Astrocyte (in vitro differentiated cells and primary cell): ENCODE data around the gene CISD2. TPM values are rescaled to one million over a fixed set of nuclear protein-coding genes. Genes with fewer than 3 reads are reported as not detected.
"Not testable (repeated sequence)": the region's sequence is repeated elsewhere in the genome, so short reads cannot be mapped to it uniquely, and the experiment has no call there.

Experiments used
- DNase-seq: peaks from one replicate; pipeline ENCODE4 v3.0.0-alpha.2; 2010; ENCODE audit warnings: low read depth
- FAIRE-seq: peaks from 2 replicates; lab custom pipeline; 2011; peaks lifted over from hg19 to GRCh38; lab: Jason Lieb, UNC
- H2AFZ ChIP-seq: 2 replicates; pipeline ENCODE4 v1.6.0; 2012; ENCODE audit warnings: low read depth, low read length, inconsistent platforms
- H3K27ac ChIP-seq: 2 replicates; pipeline ENCODE4 v1.5.1; 2011; ENCODE audit warnings: low read depth, low read length, inconsistent platforms
- H3K27me3 ChIP-seq: 2 replicates; pipeline ENCODE4 v1.6.0; 2011; ENCODE audit warnings: low read length, inconsistent platforms; ENCODE audit not compliant: insufficient read depth
- H3K36me3 ChIP-seq: 2 replicates; pipeline ENCODE4 v1.5.1; 2011; ENCODE audit warnings: low read length, inconsistent platforms; ENCODE audit not compliant: insufficient read depth
- H3K4me1 ChIP-seq: 2 replicates; pipeline ENCODE4 v1.5.1; 2011; ENCODE audit warnings: low read length, inconsistent platforms; ENCODE audit not compliant: insufficient read depth
- H3K4me2 ChIP-seq: 2 replicates; pipeline ENCODE4 v1.6.0; 2012; ENCODE audit warnings: low read length, inconsistent platforms
- H3K4me3 ChIP-seq: 2 replicates; pipeline ENCODE4 v1.5.1; 2011; ENCODE audit warnings: low read depth, mild to moderate bottlenecking, low read length, inconsistent platforms; ENCODE audit not compliant: insufficient read depth
- H3K79me2 ChIP-seq: 2 replicates; pipeline ENCODE4 v1.6.0; 2012; ENCODE audit warnings: mild to moderate bottlenecking, low read length, inconsistent platforms; ENCODE audit not compliant: insufficient read depth
- H3K9ac ChIP-seq: 2 replicates; pipeline ENCODE4 v1.6.0; 2012; ENCODE audit warnings: mild to moderate bottlenecking, low read length, inconsistent platforms
- H3K9me3 ChIP-seq: 2 replicates; pipeline ENCODE4 v1.5.1; 2012; ENCODE audit warnings: low read depth, mild to moderate bottlenecking, low read length, inconsistent platforms; ENCODE audit not compliant: insufficient read depth
- H4K20me1 ChIP-seq: 2 replicates; pipeline ENCODE4 v1.6.0; 2012; ENCODE audit warnings: low read length, inconsistent platforms; ENCODE audit not compliant: insufficient read depth
- H3K27ac Mint-ChIP-seq: one replicate; pipeline ENCODE4 v1.8.0; 2021; ENCODE audit warnings: mild to moderate bottlenecking, mixed read lengths; ENCODE audit not compliant: unreplicated experiment
- H3K27me3 Mint-ChIP-seq: one replicate; pipeline ENCODE4 v1.8.0; 2021; ENCODE audit warnings: low read depth, mixed read lengths; ENCODE audit not compliant: unreplicated experiment
- H3K36me3 Mint-ChIP-seq: one replicate; pipeline ENCODE4 v1.8.0; 2021; ENCODE audit warnings: low read depth, mixed read lengths; ENCODE audit not compliant: unreplicated experiment
- H3K4me1 Mint-ChIP-seq: one replicate; pipeline ENCODE4 v1.8.0; 2021; ENCODE audit warnings: low read depth, mixed read lengths; ENCODE audit not compliant: unreplicated experiment
- H3K4me3 Mint-ChIP-seq: one replicate; pipeline ENCODE4 v1.8.0; 2021; ENCODE audit warnings: mild to moderate bottlenecking, moderate library complexity, mixed read lengths; ENCODE audit not compliant: unreplicated experiment
- H3K9me3 Mint-ChIP-seq: one replicate; pipeline ENCODE4 v1.8.0; 2021; ENCODE audit warnings: mild to moderate bottlenecking, mixed read lengths; ENCODE audit not compliant: unreplicated experiment
- EZH2 ChIP-seq: IDR thresholded peaks from 2 replicates; pipeline ENCODE4 v1.6.1; 2012; ENCODE audit warnings: mild to moderate bottlenecking, low read length, inconsistent platforms; ENCODE audit not compliant: insufficient read depth
- total RNA-seq: library from RNA; stranded (reverse); gene quantifications from 2 replicates; pipeline ENCODE4 v1.2.1, GENCODE V29; 2021
- TF ChIP-seq, protein P1 (sequence below): IDR thresholded peaks from 2 replicates; pipeline ENCODE4 v1.5.1; 2011; ENCODE audit warnings: low read depth, mild to moderate bottlenecking, inconsistent platforms, low read length, moderate library complexity; ENCODE audit not compliant: insufficient read depth

The CISD2 gene
- total RNA-seq, 1 donor from 2014 or later: 31.0 TPM

DNA sequence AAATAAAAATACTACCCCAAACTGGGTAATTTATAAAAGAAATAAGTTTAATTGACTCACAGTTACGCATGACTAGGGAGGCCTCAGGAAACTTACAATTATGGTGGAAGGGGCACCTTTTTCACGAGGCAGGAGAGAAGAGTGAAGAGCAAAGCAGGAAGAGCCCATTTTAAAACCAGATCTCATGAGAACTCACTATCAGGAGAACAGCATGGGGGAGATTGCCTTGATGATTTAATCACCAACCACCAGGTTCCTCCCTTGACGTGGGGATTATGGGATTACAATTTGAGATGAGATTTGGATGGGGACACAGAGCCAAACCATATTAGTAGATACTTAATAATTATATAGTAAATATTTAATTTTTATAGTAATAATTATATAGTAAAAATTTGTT, 10.1 kb downstream of the CISD2 start:
- Histone ChIP-seq H3K4me1 (no peaks in the 10 kb centered on the region), H3K36me3 (peaks cover 2% of the 10 kb centered on the region), H3K27ac (peak overlapping the region; percentile 26), H3K9ac (no peak overlapping the region), H3K27me3 (no peaks in the 10 kb centered on the region), H2AFZ (no peak overlapping the region), H3K9me3 (peaks cover 6% of the 10 kb centered on the region), H4K20me1 (peaks cover 7% of the 10 kb centered on the region), H3K4me2 (no peak overlapping the region), H3K79me2 (peaks cover 10% of the 10 kb centered on the region), H3K4me3 (no peak overlapping the region)
- Mint-ChIP-seq H3K4me3 (no peak overlapping the region), H3K9me3 (peaks cover 8% of the 10 kb centered on the region), H3K27me3 (no peaks in the 10 kb centered on the region), H3K36me3 (peaks cover 19% of the 10 kb centered on the region), H3K4me1 (no peaks in the 10 kb centered on the region), H3K27ac (no peak overlapping the region)
- DNase-seq (no peak), FAIRE-seq (no peak)
- TF ChIP-seq, protein P1, sequence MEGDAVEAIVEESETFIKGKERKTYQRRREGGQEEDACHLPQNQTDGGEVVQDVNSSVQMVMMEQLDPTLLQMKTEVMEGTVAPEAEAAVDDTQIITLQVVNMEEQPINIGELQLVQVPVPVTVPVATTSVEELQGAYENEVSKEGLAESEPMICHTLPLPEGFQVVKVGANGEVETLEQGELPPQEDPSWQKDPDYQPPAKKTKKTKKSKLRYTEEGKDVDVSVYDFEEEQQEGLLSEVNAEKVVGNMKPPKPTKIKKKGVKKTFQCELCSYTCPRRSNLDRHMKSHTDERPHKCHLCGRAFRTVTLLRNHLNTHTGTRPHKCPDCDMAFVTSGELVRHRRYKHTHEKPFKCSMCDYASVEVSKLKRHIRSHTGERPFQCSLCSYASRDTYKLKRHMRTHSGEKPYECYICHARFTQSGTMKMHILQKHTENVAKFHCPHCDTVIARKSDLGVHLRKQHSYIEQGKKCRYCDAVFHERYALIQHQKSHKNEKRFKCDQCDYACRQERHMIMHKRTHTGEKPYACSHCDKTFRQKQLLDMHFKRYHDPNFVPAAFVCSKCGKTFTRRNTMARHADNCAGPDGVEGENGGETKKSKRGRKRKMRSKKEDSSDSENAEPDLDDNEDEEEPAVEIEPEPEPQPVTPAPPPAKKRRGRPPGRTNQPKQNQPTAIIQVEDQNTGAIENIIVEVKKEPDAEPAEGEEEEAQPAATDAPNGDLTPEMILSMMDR: no peak
- no peak for TF ChIP-seq EZH2

DNA sequence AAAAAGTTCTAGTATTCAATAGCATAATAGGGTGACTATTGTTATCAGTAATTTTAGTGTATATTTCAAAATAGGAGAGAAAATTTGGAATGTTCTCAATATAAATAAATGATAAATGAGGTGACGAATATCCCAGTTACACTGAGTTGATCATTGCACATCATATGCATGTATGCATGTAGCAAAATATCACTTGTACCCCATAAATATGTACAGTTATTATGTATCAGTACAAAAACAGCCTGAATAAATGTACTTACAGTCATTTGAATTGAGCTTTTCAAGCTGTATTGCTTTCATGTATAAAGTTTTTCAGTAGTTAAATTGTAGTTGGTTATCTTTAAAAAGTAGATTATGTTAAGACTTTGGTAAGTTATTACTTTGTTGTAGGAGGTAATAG, 12.6 kb downstream of the CISD2 start:
- Histone ChIP-seq H2AFZ (no peak overlapping the region), H3K9ac (no peak overlapping the region), H3K4me1 (no peaks in the 10 kb centered on the region), H3K4me3 (no peak overlapping the region), H3K27me3 (no peaks in the 10 kb centered on the region), H3K4me2 (no peak overlapping the region), H3K9me3 (peaks cover 6% of the 10 kb centered on the region), H4K20me1 (peaks cover 7% of the 10 kb centered on the region), H3K36me3 (peaks cover 5% of the 10 kb centered on the region), H3K79me2 (peaks cover 9% of the 10 kb centered on the region), H3K27ac (no peak overlapping the region)
- H3K27ac Mint-ChIP-seq: no peak overlapping the region
- TF ChIP-seq EZH2: no peak
- TF ChIP-seq, protein P1: no peak
- no peak overlapping the region for H3K4me3 Mint-ChIP-seq
- H3K9me3 Mint-ChIP-seq: peaks cover 8% of the 10 kb centered on the region
- peaks cover 13% of the 10 kb centered on the region for H3K36me3 Mint-ChIP-seq
- no peaks in the 10 kb centered on the region for H3K4me1 Mint-ChIP-seq
- DNase-seq: no peak
- no peaks in the 10 kb centered on the region for H3K27me3 Mint-ChIP-seq
- FAIRE-seq: no peak

DNA sequence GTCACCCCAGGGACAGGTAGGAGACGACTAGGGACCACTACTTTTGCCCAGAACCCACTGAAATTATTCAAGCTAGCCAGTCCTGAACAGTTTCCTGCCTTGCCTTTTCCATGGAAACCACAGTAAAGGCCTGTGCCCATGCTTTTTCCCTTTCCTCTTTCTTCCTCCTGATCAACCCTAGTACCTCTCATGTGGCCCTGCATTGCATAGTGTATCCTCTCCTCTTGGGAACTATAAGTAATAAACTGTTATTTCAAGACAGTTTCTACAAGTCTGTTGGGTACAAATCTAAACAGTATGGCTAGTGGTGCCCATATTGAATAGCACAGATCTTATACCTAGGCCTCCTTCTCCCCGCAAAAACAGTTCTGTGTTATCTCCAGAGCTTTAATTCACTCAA, 14.5 kb downstream of the CISD2 start:
- Histone ChIP-seq H3K4me3 (no peak overlapping the region), H4K20me1 (peaks cover 7% of the 10 kb centered on the region), H3K27ac (no peak overlapping the region), H3K27me3 (no peaks in the 10 kb centered on the region), H3K79me2 (peaks cover 9% of the 10 kb centered on the region), H3K4me1 (no peaks in the 10 kb centered on the region), H3K36me3 (peaks cover 3% of the 10 kb centered on the region), H3K4me2 (no peak overlapping the region), H2AFZ (no peak overlapping the region), H3K9ac (no peak overlapping the region), H3K9me3 (no peaks in the 10 kb centered on the region)
- TF ChIP-seq, protein P1: no peak
- no peak for TF ChIP-seq EZH2
- H3K36me3 Mint-ChIP-seq: peaks cover 4% of the 10 kb centered on the region
- DNase-seq: no peak
- H3K4me3 Mint-ChIP-seq: no peak overlapping the region
- peaks cover 4% of the 10 kb centered on the region for H3K9me3 Mint-ChIP-seq
- no peaks in the 10 kb centered on the region for H3K4me1 Mint-ChIP-seq
- H3K27me3 Mint-ChIP-seq: no peaks in the 10 kb centered on the region
- no peak overlapping the region for H3K27ac Mint-ChIP-seq
- FAIRE-seq: no peak

DNA sequence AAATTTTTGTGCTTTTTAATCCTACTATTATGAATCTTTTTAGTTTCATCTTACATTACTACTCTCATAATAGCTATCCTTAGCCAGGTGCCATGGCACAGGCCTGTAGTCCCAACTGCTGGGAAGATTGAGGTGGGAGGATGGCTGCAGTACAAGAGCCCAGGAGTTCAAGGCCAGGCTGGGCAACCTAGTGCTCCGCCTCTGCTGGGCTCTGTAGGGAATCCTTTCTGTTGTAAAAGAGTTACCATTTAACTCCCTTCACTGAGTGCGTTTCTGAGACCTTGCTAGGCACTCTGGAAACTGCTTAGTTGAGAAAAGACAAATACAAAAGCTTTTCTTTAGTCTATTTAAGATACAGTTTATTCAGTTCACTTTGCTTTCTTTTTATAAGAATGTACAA, 19.8 kb downstream of the CISD2 start:
- H3K4me3 Mint-ChIP-seq, H4K20me1 ChIP-seq, H3K4me2 ChIP-seq, H2AFZ ChIP-seq, H3K4me1 ChIP-seq, DNase-seq, H3K4me1 Mint-ChIP-seq, H3K27me3 Mint-ChIP-seq, FAIRE-seq, H3K79me2 ChIP-seq, H3K27ac ChIP-seq, H3K9me3 Mint-ChIP-seq, H3K27me3 ChIP-seq, H3K36me3 Mint-ChIP-seq, H3K27ac Mint-ChIP-seq, H3K36me3 ChIP-seq, H3K9me3 ChIP-seq, H3K9ac ChIP-seq, H3K4me3 ChIP-seq: not testable (repeated sequence)
